ENCODE data around the gene ACADM. TPM values are rescaled to one million over a fixed set of nuclear protein-coding genes. Genes with fewer than 3 reads are reported as not detected.

Gene ACADM
- total and polyA plus RNA-seq, 2 experiments from 2014 or later, result 37.7 to 52.8 TPM

DNA sequence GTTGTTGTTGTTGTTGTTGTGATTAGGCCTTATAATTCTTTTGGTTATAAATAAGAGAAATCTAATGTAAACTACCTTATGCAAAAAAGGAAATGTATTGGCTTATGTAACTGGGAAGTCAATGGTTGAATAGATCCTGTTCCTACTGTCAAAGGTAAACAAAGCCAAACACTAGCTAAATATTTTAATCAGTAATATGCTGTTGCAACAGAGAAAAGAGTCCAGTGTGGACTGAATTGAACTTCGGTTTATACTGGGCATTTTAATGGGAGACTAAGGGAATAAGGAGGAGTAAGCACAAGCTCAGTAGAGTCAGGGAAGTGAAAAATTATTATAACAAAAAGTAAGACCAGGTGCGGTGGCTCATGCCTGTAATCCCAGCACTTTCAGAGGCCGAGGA lies 87.6 kb downstream of the ACADM start (continued):
- TF ChIP-seq, protein P1, sequence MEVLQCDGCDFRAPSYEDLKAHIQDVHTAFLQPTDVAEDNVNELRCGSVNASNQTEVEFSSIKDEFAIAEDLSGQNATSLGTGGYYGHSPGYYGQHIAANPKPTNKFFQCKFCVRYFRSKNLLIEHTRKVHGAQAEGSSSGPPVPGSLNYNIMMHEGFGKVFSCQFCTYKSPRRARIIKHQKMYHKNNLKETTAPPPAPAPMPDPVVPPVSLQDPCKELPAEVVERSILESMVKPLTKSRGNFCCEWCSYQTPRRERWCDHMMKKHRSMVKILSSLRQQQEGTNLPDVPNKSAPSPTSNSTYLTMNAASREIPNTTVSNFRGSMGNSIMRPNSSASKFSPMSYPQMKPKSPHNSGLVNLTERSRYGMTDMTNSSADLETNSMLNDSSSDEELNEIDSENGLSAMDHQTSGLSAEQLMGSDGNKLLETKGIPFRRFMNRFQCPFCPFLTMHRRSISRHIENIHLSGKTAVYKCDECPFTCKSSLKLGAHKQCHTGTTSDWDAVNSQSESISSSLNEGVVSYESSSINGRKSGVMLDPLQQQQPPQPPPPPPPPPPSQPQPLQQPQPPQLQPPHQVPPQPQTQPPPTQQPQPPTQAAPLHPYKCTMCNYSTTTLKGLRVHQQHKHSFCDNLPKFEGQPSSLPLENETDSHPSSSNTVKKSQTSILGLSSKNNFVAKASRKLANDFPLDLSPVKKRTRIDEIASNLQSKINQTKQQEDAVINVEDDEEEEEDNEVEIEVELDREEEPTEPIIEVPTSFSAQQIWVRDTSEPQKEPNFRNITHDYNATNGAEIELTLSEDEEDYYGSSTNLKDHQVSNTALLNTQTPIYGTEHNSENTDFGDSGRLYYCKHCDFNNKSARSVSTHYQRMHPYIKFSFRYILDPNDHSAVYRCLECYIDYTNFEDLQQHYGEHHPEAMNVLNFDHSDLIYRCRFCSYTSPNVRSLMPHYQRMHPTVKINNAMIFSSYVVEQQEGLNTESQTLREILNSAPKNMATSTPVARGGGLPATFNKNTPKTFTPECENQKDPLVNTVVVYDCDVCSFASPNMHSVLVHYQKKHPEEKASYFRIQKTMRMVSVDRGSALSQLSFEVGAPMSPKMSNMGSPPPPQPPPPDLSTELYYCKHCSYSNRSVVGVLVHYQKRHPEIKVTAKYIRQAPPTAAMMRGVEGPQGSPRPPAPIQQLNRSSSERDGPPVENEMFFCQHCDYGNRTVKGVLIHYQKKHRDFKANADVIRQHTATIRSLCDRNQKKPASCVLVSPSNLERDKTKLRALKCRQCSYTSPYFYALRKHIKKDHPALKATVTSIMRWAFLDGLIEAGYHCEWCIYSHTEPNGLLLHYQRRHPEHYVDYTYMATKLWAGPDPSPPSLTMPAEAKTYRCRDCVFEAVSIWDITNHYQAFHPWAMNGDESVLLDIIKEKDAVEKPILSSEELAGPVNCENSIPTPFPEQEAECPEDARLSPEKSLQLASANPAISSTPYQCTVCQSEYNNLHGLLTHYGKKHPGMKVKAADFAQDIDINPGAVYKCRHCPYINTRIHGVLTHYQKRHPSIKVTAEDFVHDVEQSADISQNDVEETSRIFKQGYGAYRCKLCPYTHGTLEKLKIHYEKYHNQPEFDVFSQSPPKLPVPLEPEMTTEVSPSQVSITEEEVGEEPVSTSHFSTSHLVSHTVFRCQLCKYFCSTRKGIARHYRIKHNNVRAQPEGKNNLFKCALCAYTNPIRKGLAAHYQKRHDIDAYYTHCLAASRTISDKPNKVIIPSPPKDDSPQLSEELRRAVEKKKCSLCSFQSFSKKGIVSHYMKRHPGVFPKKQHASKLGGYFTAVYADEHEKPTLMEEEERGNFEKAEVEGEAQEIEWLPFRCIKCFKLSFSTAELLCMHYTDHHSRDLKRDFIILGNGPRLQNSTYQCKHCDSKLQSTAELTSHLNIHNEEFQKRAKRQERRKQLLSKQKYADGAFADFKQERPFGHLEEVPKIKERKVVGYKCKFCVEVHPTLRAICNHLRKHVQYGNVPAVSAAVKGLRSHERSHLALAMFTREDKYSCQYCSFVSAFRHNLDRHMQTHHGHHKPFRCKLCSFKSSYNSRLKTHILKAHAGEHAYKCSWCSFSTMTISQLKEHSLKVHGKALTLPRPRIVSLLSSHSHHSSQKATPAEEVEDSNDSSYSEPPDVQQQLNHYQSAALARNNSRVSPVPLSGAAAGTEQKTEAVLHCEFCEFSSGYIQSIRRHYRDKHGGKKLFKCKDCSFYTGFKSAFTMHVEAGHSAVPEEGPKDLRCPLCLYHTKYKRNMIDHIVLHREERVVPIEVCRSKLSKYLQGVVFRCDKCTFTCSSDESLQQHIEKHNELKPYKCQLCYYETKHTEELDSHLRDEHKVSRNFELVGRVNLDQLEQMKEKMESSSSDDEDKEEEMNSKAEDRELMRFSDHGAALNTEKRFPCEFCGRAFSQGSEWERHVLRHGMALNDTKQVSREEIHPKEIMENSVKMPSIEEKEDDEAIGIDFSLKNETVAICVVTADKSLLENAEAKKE (CRISPR knock-in tag; IDR thresholded peaks at IDR 0.05), result no peak
- TF ChIP-seq STAT1 (IDR thresholded peaks at IDR 0.05; ENCODE audit: unreplicated experiment), result no peak

Small RNA genes lying within 50 kb of the gene (small RNA-seq; reads per million reads assigned to genes)
- gene SNORD45A (ENCODE audit: low replicate concordance), result not detected
- gene SNORD45B (ENCODE audit: low replicate concordance), result not detected
- gene SNORD45C (ENCODE audit: low replicate concordance), result not detected

Other genes starting within 250 kb of the ACADM start
- gene SLC44A5, start 113.6 kb upstream of the ACADM start, total RNA-seq (2014; rRNA removed; shearing (Covaris generic)), result 7.6 and 11.7 TPM in 2 replicates
- gene SLC44A5, start 113.6 kb upstream of the ACADM start, polyA plus RNA-seq (2016; fragmentation: Nextera tagmentation; extraction: Ambion mirVana), result 2.8 and 3.3 TPM in 2 replicates
- 136 and 162 TPM in 2 replicates for gene RABGGTB, start 61.5 kb downstream of the ACADM start, total RNA-seq (2014; rRNA removed; shearing (Covaris generic))
- gene RABGGTB, start 61.5 kb downstream of the ACADM start, polyA plus RNA-seq (2016; fragmentation: Nextera tagmentation; extraction: Ambion mirVana), result 75.7 and 77.1 TPM in 2 replicates
- gene MSH4, start 72.2 kb downstream of the ACADM start, total RNA-seq (2014; rRNA removed; shearing (Covaris generic)), result 0.24 and 0.97 TPM in 2 replicates
- 0.07 and 0.10 TPM in 2 replicates for gene MSH4, start 72.2 kb downstream of the ACADM start, polyA plus RNA-seq (2016; fragmentation: Nextera tagmentation; extraction: Ambion mirVana)
- gene ASB17, start 207.7 kb downstream of the ACADM start, total RNA-seq (2014; rRNA removed; shearing (Covaris generic)), result not detected in 2 replicates
- gene ASB17, start 207.7 kb downstream of the ACADM start, polyA plus RNA-seq (2016; fragmentation: Nextera tagmentation; extraction: Ambion mirVana), result not detected in 2 replicates